HepG2 (cell line): ENCODE measurements around the gene TAF12. TPM values are rescaled to one million over a fixed set of nuclear protein-coding genes. Genes with fewer than 3 reads are reported as not detected.

Experiments used
- ATAC-seq: fragments of 200-7000 bp; cut with Tn5 transposase; 3 replicates; pipeline ENCODE4 v1.9.1; 2020; ENCODE audit warnings: mild to moderate bottlenecking, moderate library complexity
- Bru-seq: library from RNA; stranded (reverse); fragments of 400-500 nt; gene quantifications from one replicate; lab custom pipeline; 2021; lab: Mats Ljungman, UMichigan
- BruChase-seq, 2 experiments: library from RNA; stranded (reverse); fragments of 400-500 nt; gene quantifications; one replicate each; lab custom pipeline; 2021; lab: Mats Ljungman, UMichigan
- BruUV-seq: library from RNA; stranded (reverse); fragments of 400-500 nt; replicated peaks from 2 replicates; lab custom pipeline; 2021; lab: Mats Ljungman, UMichigan
- CTCF ChIA-PET: fragments of 300-600 bp; formaldehyde crosslinking; extraction: SDS; loops from one replicate; lab custom pipeline; 2021; ENCODE audit warnings: low total read pairs, inconsistent platforms, low intra/inter-chr PET ratio; lab: Yijun Ruan, JAX
- POLR2A ChIA-PET: fragments of 350-600 bp; sonication (Branson Sonifier 250); formaldehyde crosslinking; loops from one replicate; lab custom pipeline; 2020; ENCODE audit warnings: antibody characterized with exemption, inconsistent platforms; lab: Yijun Ruan, JAX
- DNase-seq: peaks from one replicate; pipeline ENCODE4 v3.0.0-alpha.2; 2015; ENCODE audit warnings: low spot score
- FAIRE-seq: peaks from 3 replicates; lab custom pipeline; 2011; peaks lifted over from hg19 to GRCh38; lab: Jason Lieb, UNC
- H2AFZ ChIP-seq: one replicate; pipeline ENCODE4 v1.6.1; 2011; ENCODE audit warnings: low read length, inconsistent platforms
- H3K27ac ChIP-seq: fragments of 300-600 bp; 3 replicates; pipeline ENCODE4 v1.8.0; 2011; ENCODE audit warnings: mixed run types, mild to moderate bottlenecking, mixed read lengths, low read length, inconsistent platforms; ENCODE audit not compliant: insufficient read depth; ENCODE audit errors: extremely low read length
- H3K27me3 ChIP-seq, 2 experiments: fragments of 200-600 bp in 1 of 2; 2 replicates in 1 of 2; 3 replicates in 1 of 2; pipeline versions ENCODE4 v1.6.0 to v1.8.0; 2011; ENCODE audit warnings: low read length in 2 of 2, mild to moderate bottlenecking in 2 of 2, moderate library complexity in 2 of 2, inconsistent platforms in 1 of 2; ENCODE audit not compliant: insufficient read depth in 2 of 2, control insufficient read depth in 1 of 2
- H3K36me3 ChIP-seq, 2 experiments: fragments of 200-600 bp in 1 of 2; replicated peaks in 1 of 2; 2 replicates in 1 of 2; 3 replicates in 1 of 2; pipeline versions ENCODE4 v1.5.1 to v1.8.0; 2011; ENCODE audit warnings: low read length in 2 of 2, inconsistent platforms in 1 of 2; ENCODE audit not compliant: insufficient read depth in 2 of 2, control insufficient read depth in 1 of 2
- H3K4me1 ChIP-seq: 2 replicates; pipeline ENCODE4 v1.5.1; 2012; ENCODE audit warnings: low read length, inconsistent platforms; ENCODE audit not compliant: insufficient read depth
- H3K4me2 ChIP-seq: 2 replicates; pipeline ENCODE4 v1.6.0; 2011; ENCODE audit warnings: low read depth, low read length, inconsistent platforms
- H3K4me3 ChIP-seq, 3 experiments: fragments of 200-600 bp in 1 of 3; sonication (generic), shearing (Covaris generic) in 1 of 3; replicated peaks in 1 of 3; 2 replicates each; pipeline ENCODE4 v1.5.1; 2011 to 2016; ENCODE audit warnings: low read length in 3 of 3, inconsistent platforms in 2 of 3, low read depth in 2 of 3, mild to moderate bottlenecking in 2 of 3, control low read depth in 1 of 3, mixed read lengths in 1 of 3; ENCODE audit not compliant: insufficient read depth in 1 of 3
- H3K79me2 ChIP-seq: one replicate; pipeline ENCODE4 v1.6.1; 2011; ENCODE audit warnings: low read length, inconsistent platforms; ENCODE audit not compliant: insufficient read depth
- H3K9ac ChIP-seq: 2 replicates; pipeline ENCODE4 v1.6.0; 2011; ENCODE audit warnings: mild to moderate bottlenecking, low read depth, low read length, inconsistent platforms; ENCODE audit not compliant: insufficient read depth
- H3K9me3 ChIP-seq: 2 replicates; pipeline ENCODE4 v1.5.1; 2012; ENCODE audit warnings: mild to moderate bottlenecking, low read length
- H4K20me1 ChIP-seq: 2 replicates; pipeline ENCODE4 v1.6.0; 2011; ENCODE audit warnings: inconsistent platforms, mild to moderate bottlenecking, low read length, moderate library complexity; ENCODE audit not compliant: insufficient read depth
- CHCHD3 ChIP-seq: sonication (generic); formaldehyde crosslinking; IDR thresholded peaks from 2 replicates; pipeline ENCODE4 v1.8.0; 2022; ENCODE audit warnings: mild to moderate bottlenecking, missing genetic modification reagents, moderate library complexity
- FOXA3 ChIP-seq: IDR thresholded peaks from 2 replicates; pipeline ENCODE4 v1.6.1; 2016; ENCODE audit warnings: missing genetic modification reagents, missing compliant biosample characterization
- GTF2F1 ChIP-seq: fragments of 150-350 bp; IDR thresholded peaks from 2 replicates; pipeline ENCODE4 v1.6.1; 2014; ENCODE audit warnings: low read length
- HNRNPUL1 ChIP-seq: fragments of 200-400 bp; formaldehyde crosslinking; IDR thresholded peaks from 2 replicates; pipeline ENCODE4 v1.6.1; 2017; ENCODE audit warnings: low read depth, mild to moderate bottlenecking, low read length, moderate library complexity
- KAT7 ChIP-seq: IDR thresholded peaks from 2 replicates; pipeline ENCODE4 v1.6.1; 2018; ENCODE audit warnings: borderline replicate concordance, missing compliant biosample characterization
- KDM5B ChIP-seq: sonication (generic); formaldehyde crosslinking; IDR thresholded peaks from 2 replicates; pipeline ENCODE4 v1.4.0; 2020; ENCODE audit warnings: missing genetic modification reagents, mild to moderate bottlenecking, borderline replicate concordance
- PCBP2 ChIP-seq: fragments of 200-400 bp; formaldehyde crosslinking; optimal IDR thresholded peaks from 2 replicates; pipeline ENCODE3; 2018; ENCODE audit warnings: low read length, low read depth; ENCODE audit not compliant: poor library complexity, severe bottlenecking
- SRF ChIP-seq: IDR thresholded peaks from 2 replicates; pipeline ENCODE4 v1.6.1; 2011; ENCODE audit warnings: mild to moderate bottlenecking, low read depth, low read length, moderate library complexity
- TAF15 ChIP-seq: fragments of 200-400 bp; formaldehyde crosslinking; IDR thresholded peaks from one replicate; pipeline ENCODE4 v1.6.1; 2018; ENCODE audit warnings: mild to moderate bottlenecking, low read depth, low read length; ENCODE audit not compliant: poor library complexity, severe bottlenecking
- ZMYM3 ChIP-seq: sonication (generic); formaldehyde crosslinking; IDR thresholded peaks from 2 replicates; pipeline ENCODE4 v1.5.1; 2020; ENCODE audit warnings: mild to moderate bottlenecking, missing genetic modification reagents
- ZNF878 ChIP-seq: sonication (generic); formaldehyde crosslinking; IDR thresholded peaks from 2 replicates; pipeline ENCODE4 v1.8.1; 2023; ENCODE audit warnings: mild to moderate bottlenecking, missing genetic modification reagents, moderate library complexity
- WGBS: methylation state at CpG from one replicate; pipeline ENCODE4 v1.1.6; 2017; ENCODE audit warnings: low lambda C conversion rate; 5-methylcytosine and 5-hydroxymethylcytosine counted together
- in situ Hi-C: cut with HindIII; loops from 2 replicates; pipeline ENCODE4 v1.10.0; 2017; ENCODE audit warnings: low pct_unique_long_range_greater_than_20kb; ENCODE audit not compliant: extremely low pct_ligation_motif_present
- intact Hi-C: fragments of 100-400 bp; cut with micrococcal nuclease; formaldehyde crosslinking; loops from one replicate; pipeline ENCODE4 v1.10.0; 2022; ENCODE audit not compliant: unreplicated experiment
- long read RNA-seq, 2 experiments: library from RNA in 1 of 2; library from polyadenylated mRNA in 1 of 2; stranded (forward) in 1 of 2; unstranded in 1 of 2; transcript quantifications; one replicate each; pipeline ENCODE4 v2.0.0, GENCODE V29; 2019 to 2022
- polyA minus RNA-seq, 3 experiments: library from RNA; depleted of rRNA, polyadenylated mRNA; stranded (reverse); fragments of >200 nt; gene quantifications; 2 replicates each; pipeline ENCODE4 v1.2.3, GENCODE V29; 2011; ENCODE audit warnings: low replicate concordance in 1 of 3
- polyA plus RNA-seq, 8 experiments: library from polyadenylated mRNA; depleted of rRNA in 3 of 8; stranded (reverse) in 7 of 8; unstranded in 1 of 8; fragments of >200 nt; fragmentation: Illumina TruSeq in 4 of 8; extraction: Trizol in 4 of 8; gene quantifications; 2 replicates each; pipeline versions ENCODE4 v1.2.1 to v1.2.3, GENCODE V29; 2011 to 2016; ENCODE audit warnings: low read depth in 4 of 8, missing spikeins in 1 of 8, mixed read lengths in 1 of 8; ENCODE audit not compliant: insufficient read depth in 1 of 8
- total RNA-seq, 5 experiments: library from RNA; depleted of rRNA; stranded (reverse); fragments of >200 nt; fragmentation: Illumina TruSeq; extraction: Trizol; gene quantifications; 2 replicates each; pipeline ENCODE4 v1.2.3, GENCODE V29; 2016; ENCODE audit warnings: low read depth in 1 of 5
- TF ChIP-seq, protein P1 (sequence below): sonication (generic); formaldehyde crosslinking; IDR thresholded peaks from 2 replicates; pipeline ENCODE4 v1.4.0; 2020; ENCODE audit warnings: missing genetic modification reagents
- TF ChIP-seq, protein P2 (sequence below): sonication (generic); formaldehyde crosslinking; IDR thresholded peaks from 2 replicates; pipeline ENCODE4 v1.8.0; 2022; ENCODE audit warnings: missing genetic modification reagents, mild to moderate bottlenecking, moderate library complexity, borderline replicate concordance

The TAF12 gene, protein sequence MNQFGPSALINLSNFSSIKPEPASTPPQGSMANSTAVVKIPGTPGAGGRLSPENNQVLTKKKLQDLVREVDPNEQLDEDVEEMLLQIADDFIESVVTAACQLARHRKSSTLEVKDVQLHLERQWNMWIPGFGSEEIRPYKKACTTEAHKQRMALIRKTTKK
- 17.1 and 24.2 TPM in 2 replicates for total RNA-seq (2016; rRNA removed; fragmentation: Illumina TruSeq; extraction: Trizol)
- total RNA-seq (2016; cell fraction: cytosol; rRNA removed; fragmentation: Illumina TruSeq; extraction: Trizol; ENCODE audit: low read depth) = 11.2 and 13.5 TPM in 2 replicates
- total RNA-seq (2016; cell fraction: insoluble cytoplasmic fraction; rRNA removed; fragmentation: Illumina TruSeq; extraction: Trizol) = 17.3 and 23.0 TPM in 2 replicates
- 15.4 and 19.0 TPM in 2 replicates for total RNA-seq (2016; cell fraction: membrane; rRNA removed; fragmentation: Illumina TruSeq; extraction: Trizol)
- 5.0 and 7.5 TPM in 2 replicates for total RNA-seq (2016; cell fraction: nucleus; rRNA removed; fragmentation: Illumina TruSeq; extraction: Trizol)
- polyA plus RNA-seq (2011; rRNA removed) = 15.7 and 16.3 TPM in 2 replicates
- polyA plus RNA-seq (2011; cell fraction: cytosol; rRNA removed) = 12.7 and 16.7 TPM in 2 replicates
- polyA plus RNA-seq (2011; cell fraction: nucleus; rRNA removed) = 3.6 and 5.7 TPM in 2 replicates
- polyA plus RNA-seq (2012) = 11.2 and 11.6 TPM in 2 replicates
- 9.1 and 13.2 TPM in 2 replicates for polyA plus RNA-seq (2016; cell fraction: cytosol; fragmentation: Illumina TruSeq; extraction: Trizol; ENCODE audit: low read depth)
- 27.3 and 28.3 TPM in 2 replicates for polyA plus RNA-seq (2016; cell fraction: insoluble cytoplasmic fraction; fragmentation: Illumina TruSeq; extraction: Trizol; ENCODE audit: low read depth)
- polyA plus RNA-seq (2016; cell fraction: membrane; fragmentation: Illumina TruSeq; extraction: Trizol; ENCODE audit: low read depth) = 13.7 and 19.3 TPM in 2 replicates
- 9.2 and 11.2 TPM in 2 replicates for polyA plus RNA-seq (2016; cell fraction: nucleus; fragmentation: Illumina TruSeq; extraction: Trizol; ENCODE audit: insufficient read depth, low read depth)
- polyA minus RNA-seq (2011; rRNA and poly(A)+ RNA removed; ENCODE audit: low replicate concordance) = 3.7 and 10.8 TPM in 2 replicates
- polyA minus RNA-seq (2011; cell fraction: cytosol; rRNA and poly(A)+ RNA removed) = 4.5 and 6.4 TPM in 2 replicates
- 3.9 and 6.5 TPM in 2 replicates for polyA minus RNA-seq (2011; cell fraction: nucleus; rRNA and poly(A)+ RNA removed)
- Bru-seq, nascent RNA = percentile 46 among the genes with signal in this experiment
- BruChase-seq, experiment 1, labeled RNA remaining after a 6-hour chase = percentile 50 among the genes with signal in this experiment
- percentile 42 among the genes with signal in this experiment for BruChase-seq, experiment 2, labeled RNA remaining after a 2-hour chase
- long read RNA-seq, experiment 1, transcript TAF12-202 (6 exons, 1,334 nt) = major isoform, 23 of 26 reads
- long read RNA-seq, experiment 1, partial matches to known transcripts = 1 of 26 reads
- long read RNA-seq, experiment 1, other reads (novel, unspliced or antisense) = 2 of 26 reads
- long read RNA-seq, experiment 2, transcript TAF12-202 (6 exons, 1,334 nt) = major isoform, 14 of 23 reads
- long read RNA-seq, experiment 2, partial matches to known transcripts = 6 of 23 reads
- long read RNA-seq, experiment 2, other reads (novel, unspliced or antisense) = 2 of 23 reads

DNA sequence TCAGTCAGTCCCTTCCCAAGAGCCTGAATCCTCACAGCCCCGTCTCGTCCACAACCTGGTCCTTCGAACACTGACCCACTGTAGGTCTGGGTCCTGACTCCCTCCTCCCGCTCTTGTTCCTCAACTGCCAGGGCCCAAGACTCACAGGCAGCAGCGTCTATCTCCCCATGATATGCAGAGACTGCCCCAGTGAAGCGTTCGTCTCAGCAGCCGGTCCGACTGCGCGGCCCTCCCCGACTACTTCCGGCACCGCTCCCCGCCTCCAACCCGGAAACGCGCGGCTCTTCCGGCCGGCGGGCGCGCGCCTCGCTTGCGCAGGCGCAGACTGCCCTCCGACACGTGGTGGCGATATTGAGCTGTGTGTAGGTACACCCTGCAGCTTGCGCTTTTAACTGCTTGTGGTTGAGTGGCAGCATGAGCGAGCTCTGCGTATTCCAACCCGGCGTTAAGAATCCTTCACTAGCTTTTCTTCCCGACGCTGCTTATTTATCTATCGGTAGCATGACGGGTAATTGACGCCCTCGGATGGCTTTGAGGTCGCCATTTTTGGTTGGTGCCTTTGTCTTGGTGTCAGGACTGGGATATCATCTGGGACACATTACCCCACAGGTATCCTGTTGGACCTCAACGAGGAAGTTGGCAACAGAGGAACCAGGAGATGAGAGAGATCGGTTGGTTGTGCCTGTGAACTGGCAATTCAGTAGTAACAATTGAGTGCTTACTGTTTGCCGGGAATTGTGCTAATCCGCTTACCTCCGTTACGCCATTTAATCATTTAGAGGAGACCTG is at the start of gene TAF12:
Gene TAF12 (minus strand): TSS at position 221 of the 789 bp plus-strand sequence. CDS start 20,986 bp downstream, outside the sequence.
- 1% methylated on average over 20 of the region's 49 CpGs for WGBS
- H3K79me2 ChIP-seq = peaks cover 13% of the 10 kb centered on the region
- peak within 1 kb of the TSS; percentile 87 for H3K27ac ChIP-seq
- H3K9me3 ChIP-seq = no peaks in the 10 kb centered on the region
- ChIA-PET CTCF (no interaction called here), POLR2A (interaction anchor here (0.5 to 3.1 kb wide), 29 partner anchors 9 to 539 kb away, joined by 3 to 49 read pairs (median 4); partner anchors contain the start of genes GMEB1, PHACTR4, RCC1 and SRSF4)
- peak within 1 kb of the TSS; percentile 90 to 99 (median 91) for H3K4me3 ChIP-seq
- TSS peak; percentile 98 for BruUV-seq
- FAIRE-seq = peak; percentile 34
- intact Hi-C loops = loop anchor here (5.0 to 10.0 kb wide), 3 partner anchors 114 to 542 kb away; partner anchors contain the start of gene SRSF4
- peak; percentile 90 for DNase-seq
- H3K36me3 ChIP-seq = no peaks in the 10 kb centered on the region
- H3K27me3 ChIP-seq = no peaks in the 10 kb centered on the region; a peak in 1 of 5 replicates
- peak within 1 kb of the TSS; percentile 97 for H3K9ac ChIP-seq
- peak within 1 kb of the TSS; percentile 91 for H3K4me2 ChIP-seq
- ATAC-seq = peak; percentile 90
- peak within 1 kb of the TSS; percentile 86 for H2AFZ ChIP-seq
- in situ Hi-C loops = loop anchor here (5.0 kb wide), 1 partner anchor 229 kb away; no protein-coding TSS in a partner anchor
- peaks cover 56% of the 10 kb centered on the region for H3K4me1 ChIP-seq
- H4K20me1 ChIP-seq = no peaks in the 10 kb centered on the region
- no peak for TF ChIP-seq CHCHD3 (CRISPR knock-in tag)
- TF ChIP-seq KDM5B (CRISPR knock-in tag) = peak; percentile 75; the same call in 1 of the 2 replicates
- TF ChIP-seq ZMYM3 (CRISPR knock-in tag) = peak; percentile 60; the same call in 1 of the 2 replicates
- no peak for TF ChIP-seq GTF2F1
- no peak for TF ChIP-seq SRF
- TF ChIP-seq, protein P1, sequence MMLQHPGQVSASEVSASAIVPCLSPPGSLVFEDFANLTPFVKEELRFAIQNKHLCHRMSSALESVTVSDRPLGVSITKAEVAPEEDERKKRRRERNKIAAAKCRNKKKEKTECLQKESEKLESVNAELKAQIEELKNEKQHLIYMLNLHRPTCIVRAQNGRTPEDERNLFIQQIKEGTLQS (CRISPR knock-in tag) = peak; percentile 22; the same call in 1 of the 2 replicates
- no peak for TF ChIP-seq TAF15
- no peak for TF ChIP-seq HNRNPUL1
- peak; percentile 65; the same call in 1 of the 2 replicates for TF ChIP-seq FOXA3
- 0 out of 2 replicates have a peak, but pooled peaks have one; percentile 71 for TF ChIP-seq ZNF878 (CRISPR knock-in tag)
- no peak for TF ChIP-seq PCBP2
- TF ChIP-seq, protein P2, sequence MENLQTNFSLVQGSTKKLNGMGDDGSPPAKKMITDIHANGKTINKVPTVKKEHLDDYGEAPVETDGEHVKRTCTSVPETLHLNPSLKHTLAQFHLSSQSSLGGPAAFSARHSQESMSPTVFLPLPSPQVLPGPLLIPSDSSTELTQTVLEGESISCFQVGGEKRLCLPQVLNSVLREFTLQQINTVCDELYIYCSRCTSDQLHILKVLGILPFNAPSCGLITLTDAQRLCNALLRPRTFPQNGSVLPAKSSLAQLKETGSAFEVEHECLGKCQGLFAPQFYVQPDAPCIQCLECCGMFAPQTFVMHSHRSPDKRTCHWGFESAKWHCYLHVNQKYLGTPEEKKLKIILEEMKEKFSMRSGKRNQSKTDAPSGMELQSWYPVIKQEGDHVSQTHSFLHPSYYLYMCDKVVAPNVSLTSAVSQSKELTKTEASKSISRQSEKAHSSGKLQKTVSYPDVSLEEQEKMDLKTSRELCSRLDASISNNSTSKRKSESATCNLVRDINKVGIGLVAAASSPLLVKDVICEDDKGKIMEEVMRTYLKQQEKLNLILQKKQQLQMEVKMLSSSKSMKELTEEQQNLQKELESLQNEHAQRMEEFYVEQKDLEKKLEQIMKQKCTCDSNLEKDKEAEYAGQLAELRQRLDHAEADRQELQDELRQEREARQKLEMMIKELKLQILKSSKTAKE (CRISPR knock-in tag) = no peak
- peak; percentile 59; the same call in 1 of the 2 replicates for TF ChIP-seq KAT7 (CRISPR knock-in tag)
